ENCODE measurements around the gene ZNF385D. TPM values are rescaled to one million over a fixed set of nuclear protein-coding genes. Genes with fewer than 3 reads are reported as not detected.

The ZNF385D gene
- total RNA-seq, 1 experiment from 2014 or later: not detected

DNA sequence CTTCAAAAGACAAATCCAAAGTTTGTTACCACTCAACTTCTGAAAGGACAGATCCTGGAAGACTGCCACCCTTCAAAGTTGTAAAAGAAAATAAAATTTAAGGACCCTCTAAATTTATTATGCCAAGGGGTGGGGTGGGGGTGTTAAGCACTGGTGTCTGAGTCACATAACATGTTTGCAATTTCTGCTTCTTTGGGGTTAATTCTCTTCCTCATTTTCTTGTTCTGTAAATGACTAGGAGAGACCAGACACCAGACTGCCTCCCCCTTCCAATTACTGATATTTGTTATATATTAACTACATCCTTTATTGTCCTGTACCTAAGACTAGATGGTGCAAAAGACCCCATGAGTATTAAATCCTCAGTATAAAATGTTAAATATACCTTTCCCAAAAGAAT is 242.8 kb downstream of the ZNF385D start:
- no peak for DNase-seq (ENCODE audit: low spot score)
- Histone ChIP-seq H3K36me3 (ENCODE audit: insufficient read depth, low read length, poor library complexity, severe bottlenecking) (no peaks in the 10 kb centered on the region), H3K4me1 (ENCODE audit: insufficient read depth, low read length, poor library complexity, severe bottlenecking) (no peaks in the 10 kb centered on the region), H3K9me3 (ENCODE audit: low read depth, low read length, poor library complexity, severe bottlenecking) (peaks cover 26% of the 10 kb centered on the region), H3K27ac (ENCODE audit: low read depth, low read length, poor library complexity, severe bottlenecking) (no peak overlapping the region), H3K4me3 (ENCODE audit: low read depth, low read length, poor library complexity, severe bottlenecking) (no peak overlapping the region), H3K27me3 (replicated peaks; ENCODE audit: insufficient read depth, low read depth, low read length, poor library complexity) (no peaks in the 10 kb centered on the region)
- intact Hi-C loops (cut with micrococcal nuclease; ENCODE audit: unreplicated experiment): no loop called here
- no peak for TF ChIP-seq EZH2 (IDR thresholded peaks at IDR 0.05; ENCODE audit: borderline replicate concordance, low read depth, low read length, poor library complexity, severe bottlenecking)
- TF ChIP-seq, protein P1, sequence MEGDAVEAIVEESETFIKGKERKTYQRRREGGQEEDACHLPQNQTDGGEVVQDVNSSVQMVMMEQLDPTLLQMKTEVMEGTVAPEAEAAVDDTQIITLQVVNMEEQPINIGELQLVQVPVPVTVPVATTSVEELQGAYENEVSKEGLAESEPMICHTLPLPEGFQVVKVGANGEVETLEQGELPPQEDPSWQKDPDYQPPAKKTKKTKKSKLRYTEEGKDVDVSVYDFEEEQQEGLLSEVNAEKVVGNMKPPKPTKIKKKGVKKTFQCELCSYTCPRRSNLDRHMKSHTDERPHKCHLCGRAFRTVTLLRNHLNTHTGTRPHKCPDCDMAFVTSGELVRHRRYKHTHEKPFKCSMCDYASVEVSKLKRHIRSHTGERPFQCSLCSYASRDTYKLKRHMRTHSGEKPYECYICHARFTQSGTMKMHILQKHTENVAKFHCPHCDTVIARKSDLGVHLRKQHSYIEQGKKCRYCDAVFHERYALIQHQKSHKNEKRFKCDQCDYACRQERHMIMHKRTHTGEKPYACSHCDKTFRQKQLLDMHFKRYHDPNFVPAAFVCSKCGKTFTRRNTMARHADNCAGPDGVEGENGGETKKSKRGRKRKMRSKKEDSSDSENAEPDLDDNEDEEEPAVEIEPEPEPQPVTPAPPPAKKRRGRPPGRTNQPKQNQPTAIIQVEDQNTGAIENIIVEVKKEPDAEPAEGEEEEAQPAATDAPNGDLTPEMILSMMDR (conservative IDR thresholded peaks at IDR 0.05; ENCODE audit: low read depth, low read length): no peak
- POLR2A ChIA-PET (ENCODE audit: low non-redundant PET): no interaction called here
- BruUV-seq (replicated peaks): no TSS peak
- CTCF ChIA-PET: no interaction called here

DNA sequence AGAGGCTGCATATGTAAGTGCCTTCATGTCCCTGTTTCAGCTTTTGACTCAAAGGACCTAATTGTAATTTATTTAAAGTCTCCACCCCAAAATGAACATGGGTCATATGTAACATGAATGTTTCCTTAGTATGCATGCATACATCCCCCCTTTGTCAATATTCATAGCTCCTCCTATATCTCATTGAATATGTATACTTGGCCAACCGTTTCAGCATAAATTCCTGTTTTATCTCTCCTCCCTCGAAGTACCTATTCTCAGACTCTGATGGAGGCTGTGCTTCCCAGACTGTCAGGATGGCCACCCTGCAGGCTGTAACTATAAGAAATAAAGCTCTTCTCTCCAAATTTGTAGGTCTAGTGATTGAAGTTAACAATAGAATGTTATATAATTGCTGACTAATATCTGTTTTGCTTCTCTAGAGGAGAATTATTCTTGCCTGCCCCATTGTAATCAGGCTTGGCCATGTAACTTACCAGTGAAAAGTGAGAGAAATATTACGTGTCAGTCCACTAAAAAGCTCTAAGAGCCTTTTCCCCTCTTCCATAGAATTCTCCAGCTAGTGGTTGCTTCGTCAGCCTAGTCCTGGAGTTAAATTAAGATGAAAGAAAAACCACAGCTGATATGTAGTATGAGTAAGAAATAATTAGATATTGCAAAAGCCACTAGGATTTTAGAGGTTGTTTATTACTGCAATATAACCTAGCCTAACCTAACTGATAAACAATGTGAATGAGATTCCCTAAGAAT is 245.1 kb downstream of the ZNF385D start:
- no peak overlapping the region for H3K4me3 ChIP-seq (ENCODE audit: low read depth, low read length, poor library complexity, severe bottlenecking)
- BruUV-seq (replicated peaks): no TSS peak
- DNase-seq (ENCODE audit: low spot score): no peak
- no peak overlapping the region for H3K27ac ChIP-seq (ENCODE audit: low read depth, low read length, poor library complexity, severe bottlenecking)
- CTCF ChIA-PET: no interaction called here
- H3K4me1 ChIP-seq (ENCODE audit: insufficient read depth, low read length, poor library complexity, severe bottlenecking): no peaks in the 10 kb centered on the region
- intact Hi-C loops (cut with micrococcal nuclease; ENCODE audit: unreplicated experiment): no loop called here
- H3K36me3 ChIP-seq (ENCODE audit: insufficient read depth, low read length, poor library complexity, severe bottlenecking): no peaks in the 10 kb centered on the region
- H3K27me3 ChIP-seq (replicated peaks; ENCODE audit: insufficient read depth, low read depth, low read length, poor library complexity): no peaks in the 10 kb centered on the region
- POLR2A ChIA-PET (ENCODE audit: low non-redundant PET): no interaction called here
- peaks cover 29% of the 10 kb centered on the region for H3K9me3 ChIP-seq (ENCODE audit: low read depth, low read length, poor library complexity, severe bottlenecking)
- TF ChIP-seq, protein P1 (conservative IDR thresholded peaks at IDR 0.05; ENCODE audit: low read depth, low read length): no peak
- TF ChIP-seq EZH2 (IDR thresholded peaks at IDR 0.05; ENCODE audit: borderline replicate concordance, low read depth, low read length, poor library complexity, severe bottlenecking): no peak

DNA sequence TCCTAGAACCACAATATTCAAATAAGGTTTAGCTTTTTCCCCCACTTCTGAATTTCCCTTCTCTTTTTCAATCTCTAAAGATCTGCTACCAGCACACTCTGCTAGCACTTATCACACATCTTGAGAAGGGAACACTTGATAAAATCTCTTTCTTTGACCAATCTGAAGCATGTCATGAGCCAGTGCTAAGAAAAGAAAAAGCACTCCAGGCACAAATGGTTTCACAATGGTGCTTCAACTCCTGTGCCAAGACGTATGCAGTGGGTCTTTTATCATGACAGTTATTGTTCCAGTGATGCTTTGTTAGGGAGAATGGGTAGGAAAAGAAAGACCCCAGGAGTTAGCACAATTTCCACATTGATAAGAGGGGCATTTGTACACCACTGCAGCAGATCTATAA is 248.4 kb downstream of the ZNF385D start:
- H3K4me1 ChIP-seq (ENCODE audit: insufficient read depth, low read length, poor library complexity, severe bottlenecking): no peaks in the 10 kb centered on the region
- no peaks in the 10 kb centered on the region for H3K36me3 ChIP-seq (ENCODE audit: insufficient read depth, low read length, poor library complexity, severe bottlenecking)
- H3K27me3 ChIP-seq (replicated peaks; ENCODE audit: insufficient read depth, low read depth, low read length, poor library complexity): no peaks in the 10 kb centered on the region
- BruUV-seq (replicated peaks): no TSS peak
- CTCF ChIA-PET: no interaction called here
- no peak for DNase-seq (ENCODE audit: low spot score)
- H3K9me3 ChIP-seq (ENCODE audit: low read depth, low read length, poor library complexity, severe bottlenecking): peaks cover 12% of the 10 kb centered on the region
- H3K27ac ChIP-seq (ENCODE audit: low read depth, low read length, poor library complexity, severe bottlenecking): no peak overlapping the region
- no peak for TF ChIP-seq EZH2 (IDR thresholded peaks at IDR 0.05; ENCODE audit: borderline replicate concordance, low read depth, low read length, poor library complexity, severe bottlenecking)
- TF ChIP-seq, protein P1 (conservative IDR thresholded peaks at IDR 0.05; ENCODE audit: low read depth, low read length): no peak
- no peak overlapping the region for H3K4me3 ChIP-seq (ENCODE audit: low read depth, low read length, poor library complexity, severe bottlenecking)
- POLR2A ChIA-PET (ENCODE audit: low non-redundant PET): no interaction called here
- intact Hi-C loops (cut with micrococcal nuclease; ENCODE audit: unreplicated experiment): no loop called here
